Trophoblast cell (in vitro differentiated cells and primary cell): ENCODE data around the gene DNAH17.

ENCODE experiments used
- DNase-seq, 2 donors: peaks; one replicate each; pipeline ENCODE4 v3.0.0-alpha.2; 2016
- H2AFZ ChIP-seq: 2 replicates; pipeline ENCODE4 v1.6.1; 2013; ENCODE audit warnings: low read length, moderate library complexity, mild to moderate bottlenecking; ENCODE audit not compliant: insufficient read depth, poor library complexity
- H2AK5ac ChIP-seq: 2 replicates; pipeline ENCODE4 v1.6.1; 2013; ENCODE audit warnings: mild to moderate bottlenecking, low read length
- H2BK120ac ChIP-seq: 2 replicates; pipeline ENCODE4 v1.6.1; 2013; ENCODE audit warnings: low read length, mild to moderate bottlenecking, moderate library complexity; ENCODE audit not compliant: insufficient read depth, poor library complexity
- H2BK12ac ChIP-seq: 2 replicates; pipeline ENCODE4 v1.6.1; 2013; ENCODE audit warnings: mild to moderate bottlenecking, low read length, moderate library complexity
- H2BK5ac ChIP-seq: 2 replicates; pipeline ENCODE4 v1.6.1; 2013; ENCODE audit warnings: low read length, low read depth, moderate library complexity, mild to moderate bottlenecking; ENCODE audit not compliant: poor library complexity
- H3K14ac ChIP-seq: 2 replicates; pipeline ENCODE4 v1.6.1; 2013; ENCODE audit warnings: mild to moderate bottlenecking, low read length
- H3K18ac ChIP-seq: 2 replicates; pipeline ENCODE4 v1.6.1; 2013; ENCODE audit warnings: mild to moderate bottlenecking, low read length
- H3K23ac ChIP-seq: 2 replicates; pipeline ENCODE4 v1.6.1; 2013; ENCODE audit warnings: low read length
- H3K27ac ChIP-seq: 2 replicates; pipeline ENCODE4 v1.5.1; 2013; ENCODE audit warnings: low read depth, mild to moderate bottlenecking, inconsistent platforms, low read length, moderate library complexity
- H3K27me3 ChIP-seq: 2 replicates; pipeline ENCODE4 v1.6.1; 2013; ENCODE audit warnings: inconsistent platforms, mild to moderate bottlenecking, low read length, moderate library complexity; ENCODE audit not compliant: insufficient read depth
- H3K36me3 ChIP-seq, 2 experiments: 1 replicate in 1 of 2; 2 replicates in 1 of 2; pipeline ENCODE4 v1.6.1; 2013; ENCODE audit warnings: low read length in 2 of 2, mild to moderate bottlenecking in 2 of 2, moderate library complexity in 1 of 2; ENCODE audit not compliant: insufficient read depth in 2 of 2, control insufficient read depth in 1 of 2
- H3K4ac ChIP-seq: 2 replicates; pipeline ENCODE4 v1.6.1; 2013; ENCODE audit warnings: low read depth, mild to moderate bottlenecking, low read length, moderate library complexity
- H3K4me1 ChIP-seq, 2 experiments: 1 replicate in 1 of 2; 2 replicates in 1 of 2; pipeline ENCODE4 v1.6.1; 2013; ENCODE audit warnings: low read length in 2 of 2, mild to moderate bottlenecking in 2 of 2, moderate library complexity in 1 of 2; ENCODE audit not compliant: insufficient read depth in 2 of 2, control insufficient read depth in 1 of 2
- H3K4me2 ChIP-seq: 2 replicates; pipeline ENCODE4 v1.6.1; 2013; ENCODE audit warnings: inconsistent platforms, mild to moderate bottlenecking, low read length, moderate library complexity
- H3K4me3 ChIP-seq: 2 replicates; pipeline ENCODE4 v1.5.1; 2013; ENCODE audit warnings: mild to moderate bottlenecking, low read depth, low read length, inconsistent platforms
- H3K79me1 ChIP-seq: one replicate; pipeline ENCODE4 v1.6.1; 2013; ENCODE audit warnings: low read length
- H3K79me2 ChIP-seq: 2 replicates; pipeline ENCODE4 v1.6.1; 2013; ENCODE audit warnings: low read length, mild to moderate bottlenecking; ENCODE audit not compliant: control insufficient read depth, insufficient read depth, poor library complexity
- H3K9ac ChIP-seq: 2 replicates; pipeline ENCODE4 v1.6.1; 2013; ENCODE audit warnings: mild to moderate bottlenecking, low read length
- H3K9me3 ChIP-seq: 2 replicates; pipeline ENCODE4 v1.6.1; 2013; ENCODE audit warnings: low read depth, mild to moderate bottlenecking, control low read depth, inconsistent platforms, low read length; ENCODE audit not compliant: insufficient read depth
- H4K12ac ChIP-seq: 2 replicates; pipeline ENCODE4 v1.6.1; 2013; ENCODE audit warnings: low read depth, mild to moderate bottlenecking, low read length, moderate library complexity
- H4K8ac ChIP-seq: 2 replicates; pipeline ENCODE4 v1.6.1; 2013; ENCODE audit warnings: low read depth, mild to moderate bottlenecking, low read length, moderate library complexity
- H4K91ac ChIP-seq: one replicate; pipeline ENCODE4 v1.6.1; 2013; ENCODE audit warnings: low read depth, mild to moderate bottlenecking, low read length, moderate library complexity
- WGBS: extraction: QIAGEN DNeasy Blood & Tissue Kit; methylation state at CpG from one replicate; pipeline ENCODE4 v1.1.7; 2013; ENCODE audit warnings: missing lambda C conversion rate; ENCODE audit not compliant: insufficient read length, insufficient coverage; ENCODE audit errors: extremely low coverage; 5-methylcytosine and 5-hydroxymethylcytosine counted together

Gene DNAH17

DNA sequence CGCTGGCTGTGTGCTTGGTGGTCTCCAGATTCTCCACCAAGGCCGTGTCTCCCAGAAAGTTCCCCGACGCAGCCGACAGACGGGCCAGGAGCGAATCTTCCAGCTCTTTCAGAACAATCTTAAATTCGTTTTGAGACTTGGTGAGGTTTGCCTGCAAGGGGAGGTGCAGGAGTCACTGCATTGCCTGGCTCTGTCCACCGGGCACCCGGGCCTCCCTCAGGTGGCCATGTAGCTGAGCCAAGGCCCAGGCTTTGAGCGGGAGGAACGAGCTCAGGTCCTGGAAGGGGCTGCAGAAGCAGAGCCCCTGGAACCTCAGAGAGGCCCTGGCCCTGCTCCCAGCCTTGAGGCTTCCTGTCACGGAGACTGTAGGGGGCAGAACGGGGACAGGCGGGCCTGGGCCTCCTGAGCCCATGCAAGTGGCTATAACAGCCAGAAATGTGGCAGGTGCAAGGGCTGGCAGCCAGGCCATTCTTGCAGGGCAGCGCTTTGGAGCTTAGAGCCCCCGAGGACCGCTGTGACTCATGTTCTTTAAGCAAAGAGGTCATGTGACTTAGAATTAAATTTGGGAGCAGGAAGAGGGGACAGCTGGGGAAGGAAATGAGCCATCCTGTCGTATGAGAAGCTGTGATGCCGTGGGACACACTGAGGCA, 126.4 kb downstream of the DNAH17 start:
- Histone ChIP-seq H3K9ac (no peak overlapping the region), H4K8ac (no peak overlapping the region), H3K27ac (no peak overlapping the region), H3K9me3 (no peaks in the 10 kb centered on the region), H2AK5ac (no peak overlapping the region), H3K4ac (no peak overlapping the region), H3K4me3 (no peak overlapping the region), H3K18ac (no peak overlapping the region), H3K14ac (no peak overlapping the region), H2AFZ (no peak overlapping the region), H2BK120ac (no peak overlapping the region), H2BK12ac (no peak overlapping the region), H3K23ac (no peak overlapping the region), H3K4me1 (no peaks in the 10 kb centered on the region), H3K79me1 (no peaks in the 10 kb centered on the region), H3K79me2 (no peaks in the 10 kb centered on the region), H4K91ac (no peak overlapping the region), H3K4me2 (no peak overlapping the region), H3K36me3 (no peaks in the 10 kb centered on the region), H2BK5ac (no peak overlapping the region), H3K27me3 (no peaks in the 10 kb centered on the region), H4K12ac (no peak overlapping the region)
- no CpG with 5 or more reads among the region's 20 CpGs for WGBS
- no peak for DNase-seq

DNA sequence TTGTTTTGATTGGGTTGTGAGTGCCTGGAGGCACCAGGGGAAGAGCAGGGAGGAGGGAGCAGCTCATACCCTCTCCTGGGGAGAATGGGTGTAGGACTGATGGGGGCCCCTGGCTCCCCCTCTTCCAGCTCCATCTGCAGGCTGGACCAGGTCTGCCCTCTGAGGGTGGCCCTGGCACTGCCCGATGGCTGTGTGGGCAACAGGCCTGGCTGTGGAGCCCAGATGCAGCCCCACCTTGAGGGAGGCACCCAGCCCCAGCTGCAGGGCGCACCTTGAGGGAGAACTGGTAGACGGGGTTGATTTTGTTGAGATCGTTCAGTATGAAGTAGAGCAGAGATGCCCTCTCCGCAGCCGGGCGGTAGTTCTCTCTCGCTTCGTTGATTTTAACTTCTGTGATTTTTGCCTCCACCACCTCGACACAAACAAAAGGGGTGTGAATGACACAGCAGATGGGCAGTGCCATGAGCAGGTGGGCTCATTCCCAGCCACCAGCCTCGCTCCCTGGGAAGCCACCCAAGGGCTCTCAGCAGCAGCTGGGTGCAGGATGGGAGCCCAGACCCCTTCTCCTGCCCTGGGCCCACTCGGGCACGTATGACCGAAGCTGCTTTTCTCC, 127.1 kb downstream of the DNAH17 start:
- H2BK12ac ChIP-seq = no peak overlapping the region
- no peaks in the 10 kb centered on the region for H3K79me1 ChIP-seq
- no peak overlapping the region for H4K8ac ChIP-seq
- H2BK120ac ChIP-seq = no peak overlapping the region
- no peak overlapping the region for H2BK5ac ChIP-seq
- no peak overlapping the region for H3K4me2 ChIP-seq
- no peak overlapping the region for H4K12ac ChIP-seq
- no peaks in the 10 kb centered on the region for H3K4me1 ChIP-seq
- no peak overlapping the region for H3K27ac ChIP-seq
- H3K18ac ChIP-seq = no peak overlapping the region
- H3K9ac ChIP-seq = no peak overlapping the region
- no peak overlapping the region for H3K23ac ChIP-seq
- no peaks in the 10 kb centered on the region for H3K27me3 ChIP-seq
- H4K91ac ChIP-seq = no peak overlapping the region
- H3K36me3 ChIP-seq = no peaks in the 10 kb centered on the region
- WGBS = no CpG with 5 or more reads among the region's 14 CpGs
- H3K4ac ChIP-seq = no peak overlapping the region
- no peak overlapping the region for H3K14ac ChIP-seq
- H2AK5ac ChIP-seq = no peak overlapping the region
- no peak overlapping the region for H3K4me3 ChIP-seq
- no peak for DNase-seq
- H3K9me3 ChIP-seq = no peaks in the 10 kb centered on the region
- no peaks in the 10 kb centered on the region for H3K79me2 ChIP-seq
- no peak overlapping the region for H2AFZ ChIP-seq

DNA sequence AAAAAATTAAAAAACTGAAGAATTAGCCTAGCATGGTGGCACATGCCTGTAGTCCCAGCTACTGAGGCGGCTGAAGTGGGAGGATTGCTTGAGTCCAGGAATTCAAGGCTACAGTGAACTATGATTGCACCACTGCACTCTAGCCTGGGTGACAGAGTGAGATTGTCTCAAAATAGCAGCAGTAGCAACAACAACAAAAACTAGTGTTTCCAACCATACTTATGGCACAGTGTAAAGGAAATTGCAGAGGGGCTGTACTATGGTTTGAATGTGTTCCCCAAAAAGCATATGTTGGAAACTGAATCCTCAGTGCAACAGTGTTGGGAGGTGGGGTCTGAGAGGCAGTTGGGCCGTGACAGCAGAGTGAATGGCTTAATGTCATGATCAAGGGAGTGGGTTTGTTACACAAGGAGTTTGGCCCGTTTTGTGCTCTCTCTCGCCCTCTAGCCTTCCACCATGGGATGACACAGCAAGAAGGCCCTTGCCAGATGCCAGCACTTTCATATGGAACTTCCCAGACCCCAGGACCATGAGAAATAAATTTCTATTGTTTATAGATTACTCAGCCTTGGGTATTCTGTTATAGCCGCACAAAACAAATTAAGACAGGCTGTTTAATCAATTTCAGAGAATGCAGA, 128.7 kb downstream of the DNAH17 start:
- no peak overlapping the region for H2AK5ac ChIP-seq
- no peak overlapping the region for H2AFZ ChIP-seq
- H3K9ac ChIP-seq = no peak overlapping the region
- H4K12ac ChIP-seq = no peak overlapping the region
- DNase-seq = no peak
- no peaks in the 10 kb centered on the region for H3K27me3 ChIP-seq
- no peak overlapping the region for H3K27ac ChIP-seq
- H3K18ac ChIP-seq = no peak overlapping the region
- H3K79me1 ChIP-seq = no peaks in the 10 kb centered on the region
- H3K4ac ChIP-seq = no peak overlapping the region
- WGBS = no CpG with 5 or more reads among the region's 5 CpGs
- H3K14ac ChIP-seq = no peak overlapping the region
- no peak overlapping the region for H2BK5ac ChIP-seq
- no peak overlapping the region for H3K4me3 ChIP-seq
- no peaks in the 10 kb centered on the region for H3K9me3 ChIP-seq
- H3K36me3 ChIP-seq = no peaks in the 10 kb centered on the region
- H3K79me2 ChIP-seq = no peaks in the 10 kb centered on the region
- no peak overlapping the region for H2BK120ac ChIP-seq
- no peak overlapping the region for H3K23ac ChIP-seq
- H4K91ac ChIP-seq = no peak overlapping the region
- no peak overlapping the region for H3K4me2 ChIP-seq
- no peak overlapping the region for H2BK12ac ChIP-seq
- H3K4me1 ChIP-seq = no peaks in the 10 kb centered on the region
- no peak overlapping the region for H4K8ac ChIP-seq

DNA sequence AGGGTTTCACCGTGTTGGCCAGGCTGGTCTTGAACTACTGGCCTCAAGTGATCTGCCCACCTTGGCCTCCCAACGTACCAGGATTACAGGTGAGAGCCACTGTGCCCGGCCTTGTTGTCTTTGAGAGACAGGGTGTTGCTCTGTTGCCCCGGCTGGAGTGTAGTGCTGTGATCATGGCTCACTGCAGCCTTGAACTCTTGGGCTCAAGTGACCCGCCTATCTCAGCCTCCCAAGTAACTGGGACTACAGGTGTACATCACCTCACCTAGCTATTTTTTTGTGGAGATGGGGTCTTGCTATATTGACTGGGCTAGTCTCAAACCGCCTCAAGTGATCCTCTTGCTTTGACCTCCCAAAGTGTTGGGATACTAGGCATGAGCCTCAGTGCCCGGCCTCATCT, 130.4 kb downstream of the DNAH17 start:
- no peak overlapping the region for H4K12ac ChIP-seq
- no peaks in the 10 kb centered on the region for H3K36me3 ChIP-seq
- H3K18ac ChIP-seq = no peak overlapping the region
- H4K8ac ChIP-seq = no peak overlapping the region
- no peaks in the 10 kb centered on the region for H3K27me3 ChIP-seq
- no peak overlapping the region for H3K4me2 ChIP-seq
- H2AFZ ChIP-seq = no peak overlapping the region
- no peaks in the 10 kb centered on the region for H3K79me2 ChIP-seq
- H4K91ac ChIP-seq = no peak overlapping the region
- H3K4ac ChIP-seq = no peak overlapping the region
- H3K9ac ChIP-seq = no peak overlapping the region
- H3K23ac ChIP-seq = no peak overlapping the region
- no peak overlapping the region for H2AK5ac ChIP-seq
- H3K9me3 ChIP-seq = no peaks in the 10 kb centered on the region
- H3K4me3 ChIP-seq = no peak overlapping the region
- no peak for DNase-seq
- H2BK5ac ChIP-seq = no peak overlapping the region
- H3K27ac ChIP-seq = no peak overlapping the region
- H2BK12ac ChIP-seq = no peak overlapping the region
- no CpG with 5 or more reads among the region's 7 CpGs for WGBS
- H3K79me1 ChIP-seq = no peaks in the 10 kb centered on the region
- no peak overlapping the region for H3K14ac ChIP-seq
- H2BK120ac ChIP-seq = no peak overlapping the region
- H3K4me1 ChIP-seq = no peaks in the 10 kb centered on the region
